Measurements from ENCODE around the gene SDK1. TPM values are rescaled to one million over a fixed set of nuclear protein-coding genes. Genes with fewer than 3 reads are reported as not detected.

Gene SDK1
- total RNA-seq, 1 donor from 2014 or later, result 1.3 TPM

DNA sequence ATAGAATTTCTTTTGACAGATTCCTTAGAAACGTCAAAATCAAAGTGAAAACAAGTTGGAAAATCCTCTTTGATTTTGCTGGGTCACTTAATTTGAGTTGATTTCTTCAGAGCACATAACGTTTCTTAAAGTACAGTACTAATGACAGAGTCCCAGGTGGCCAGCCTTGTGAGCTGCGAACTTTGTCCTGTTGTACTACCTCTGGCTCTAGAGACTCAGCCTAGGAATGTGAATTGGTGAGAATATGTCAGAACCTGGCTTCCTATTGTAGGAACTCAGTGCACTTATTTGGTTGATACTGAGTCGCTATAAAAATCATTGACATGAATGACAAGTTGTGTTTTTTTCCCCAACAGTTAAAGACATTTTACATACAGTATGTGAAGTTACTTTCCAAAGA, 20.2 kb downstream of the SDK1 start:
- intact Hi-C loops (cut with micrococcal nuclease), result no loop called here
- no peak overlapping the region for H3K4me3 Mint-ChIP-seq
- peaks cover 5% of the 10 kb centered on the region for H3K27me3 Mint-ChIP-seq
- ATAC-seq (ENCODE audit: low read depth), result no peak
- TF ChIP-seq, protein P1, sequence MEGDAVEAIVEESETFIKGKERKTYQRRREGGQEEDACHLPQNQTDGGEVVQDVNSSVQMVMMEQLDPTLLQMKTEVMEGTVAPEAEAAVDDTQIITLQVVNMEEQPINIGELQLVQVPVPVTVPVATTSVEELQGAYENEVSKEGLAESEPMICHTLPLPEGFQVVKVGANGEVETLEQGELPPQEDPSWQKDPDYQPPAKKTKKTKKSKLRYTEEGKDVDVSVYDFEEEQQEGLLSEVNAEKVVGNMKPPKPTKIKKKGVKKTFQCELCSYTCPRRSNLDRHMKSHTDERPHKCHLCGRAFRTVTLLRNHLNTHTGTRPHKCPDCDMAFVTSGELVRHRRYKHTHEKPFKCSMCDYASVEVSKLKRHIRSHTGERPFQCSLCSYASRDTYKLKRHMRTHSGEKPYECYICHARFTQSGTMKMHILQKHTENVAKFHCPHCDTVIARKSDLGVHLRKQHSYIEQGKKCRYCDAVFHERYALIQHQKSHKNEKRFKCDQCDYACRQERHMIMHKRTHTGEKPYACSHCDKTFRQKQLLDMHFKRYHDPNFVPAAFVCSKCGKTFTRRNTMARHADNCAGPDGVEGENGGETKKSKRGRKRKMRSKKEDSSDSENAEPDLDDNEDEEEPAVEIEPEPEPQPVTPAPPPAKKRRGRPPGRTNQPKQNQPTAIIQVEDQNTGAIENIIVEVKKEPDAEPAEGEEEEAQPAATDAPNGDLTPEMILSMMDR (IDR thresholded peaks at IDR 0.05), result no peak
- DNase-seq, result no peak
- H3K27ac Mint-ChIP-seq, result no peak overlapping the region
- ChIA-PET POLR2A (no interaction called here), CTCF (no interaction called here)
- H3K4me1 Mint-ChIP-seq, result no peaks in the 10 kb centered on the region
- H3K9me3 Mint-ChIP-seq, result no peaks in the 10 kb centered on the region
- H3K36me3 Mint-ChIP-seq (ENCODE audit: low read depth), result no peaks in the 10 kb centered on the region

DNA sequence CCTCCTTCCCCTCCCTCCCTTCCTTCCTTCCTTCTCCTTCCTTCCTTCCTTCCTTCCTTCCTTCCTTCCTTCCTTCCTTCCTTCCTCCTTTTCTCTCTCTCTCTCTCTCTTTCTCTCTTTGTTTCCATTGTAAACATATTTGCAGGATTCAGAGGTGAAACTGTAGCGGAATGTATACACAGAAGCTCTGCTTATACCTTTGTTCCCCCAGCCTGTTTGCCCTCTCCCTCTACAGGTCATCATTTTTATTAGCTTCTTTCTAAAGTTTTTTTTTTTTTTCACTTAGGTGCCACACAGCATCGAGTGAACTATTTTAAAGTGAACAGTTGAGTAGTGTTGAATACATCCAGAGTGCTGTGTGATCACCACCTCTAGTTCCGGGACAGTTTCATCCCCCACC, 20.7 kb downstream of the SDK1 start:
- POLR2A ChIA-PET, result no interaction called here
- H3K36me3 Mint-ChIP-seq (ENCODE audit: low read depth), result no peaks in the 10 kb centered on the region
- H3K27me3 Mint-ChIP-seq, result peaks cover 7% of the 10 kb centered on the region
- no peak overlapping the region for H3K4me3 Mint-ChIP-seq
- intact Hi-C loops (cut with micrococcal nuclease), result no loop called here
- H3K9me3 Mint-ChIP-seq, result no peaks in the 10 kb centered on the region
- H3K4me1 Mint-ChIP-seq, result no peaks in the 10 kb centered on the region
- TF ChIP-seq, protein P1 (IDR thresholded peaks at IDR 0.05), result no peak
- ATAC-seq (ENCODE audit: low read depth) (no peak), DNase-seq (no peak)
- CTCF ChIA-PET, result no interaction called here
- no peak overlapping the region for H3K27ac Mint-ChIP-seq

DNA sequence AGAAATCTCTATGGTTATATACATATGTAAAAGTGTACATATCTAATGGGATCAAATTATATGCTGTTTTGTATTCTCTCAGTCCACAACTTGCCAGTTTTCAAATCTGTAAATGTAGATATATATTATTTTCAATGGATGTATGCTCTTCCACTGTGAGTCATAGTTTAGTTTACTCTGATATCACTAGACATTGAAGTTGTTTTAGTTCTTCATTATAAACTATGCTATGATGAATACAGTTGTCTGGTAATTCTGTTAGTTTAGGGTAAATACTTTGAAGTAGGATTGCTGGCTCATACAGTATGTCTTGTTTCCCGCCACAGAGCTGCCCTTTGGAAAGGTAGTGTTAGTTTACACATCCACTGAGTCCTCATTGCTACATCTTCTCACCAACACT, 25.2 kb downstream of the SDK1 start:
- H3K27ac Mint-ChIP-seq, result no peak overlapping the region
- ATAC-seq (ENCODE audit: low read depth) (no peak), DNase-seq (no peak)
- peaks cover 17% of the 10 kb centered on the region for H3K27me3 Mint-ChIP-seq
- intact Hi-C loops (cut with micrococcal nuclease), result no loop called here
- H3K4me1 Mint-ChIP-seq, result no peaks in the 10 kb centered on the region
- TF ChIP-seq, protein P1 (IDR thresholded peaks at IDR 0.05), result no peak
- no peaks in the 10 kb centered on the region for H3K36me3 Mint-ChIP-seq (ENCODE audit: low read depth)
- CTCF ChIA-PET, result no interaction called here
- POLR2A ChIA-PET, result no interaction called here
- H3K4me3 Mint-ChIP-seq, result no peak overlapping the region
- H3K9me3 Mint-ChIP-seq, result no peaks in the 10 kb centered on the region

DNA sequence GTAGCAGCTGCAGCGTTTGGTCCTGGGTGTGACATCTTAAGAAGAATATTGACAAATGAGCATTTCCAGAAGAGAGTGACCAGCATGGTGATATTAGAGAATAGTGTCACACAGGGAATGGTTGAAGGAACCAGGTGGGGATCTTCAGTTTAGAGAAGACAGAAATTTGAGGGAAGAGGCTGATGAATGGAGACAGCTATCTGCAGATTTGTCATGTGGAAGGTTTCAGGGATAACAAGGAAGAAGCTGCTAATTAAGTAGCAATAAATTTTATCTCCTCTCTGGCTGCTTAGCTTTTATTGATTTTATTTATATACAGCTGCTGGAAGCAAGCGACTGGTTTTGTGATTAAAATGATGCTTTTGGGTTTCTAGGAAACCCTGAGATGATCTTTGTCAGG, 26.0 kb downstream of the SDK1 start:
- no peak for ATAC-seq (ENCODE audit: low read depth)
- Mint-ChIP-seq H3K27ac (no peak overlapping the region), H3K36me3 (ENCODE audit: low read depth) (no peaks in the 10 kb centered on the region), H3K4me3 (no peak overlapping the region), H3K4me1 (no peaks in the 10 kb centered on the region), H3K9me3 (no peaks in the 10 kb centered on the region), H3K27me3 (peaks cover 17% of the 10 kb centered on the region)
- intact Hi-C loops (cut with micrococcal nuclease), result no loop called here
- POLR2A ChIA-PET, result no interaction called here
- no peak for DNase-seq
- TF ChIP-seq, protein P1 (IDR thresholded peaks at IDR 0.05), result no peak
- CTCF ChIA-PET, result no interaction called here

DNA sequence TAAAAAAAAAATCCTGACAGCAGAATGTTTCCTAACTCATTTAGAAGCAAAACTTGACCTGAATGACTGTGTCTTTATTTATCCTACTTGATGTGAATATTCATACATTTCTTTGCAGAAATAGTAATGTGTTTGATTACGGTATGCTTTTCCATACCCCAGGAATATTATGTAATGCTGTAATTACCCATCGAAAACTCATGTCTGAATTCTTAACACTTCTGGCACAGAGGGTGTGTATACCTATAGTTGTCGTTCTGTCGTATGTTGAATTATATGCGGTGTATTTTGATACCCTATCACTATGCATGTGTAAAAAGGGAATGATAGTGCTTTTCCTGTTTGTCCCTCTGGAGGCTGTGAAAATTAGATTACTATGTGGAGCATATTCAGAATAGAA, 26.6 kb downstream of the SDK1 start:
- CTCF ChIA-PET, result no interaction called here
- intact Hi-C loops (cut with micrococcal nuclease), result no loop called here

More for the DNA sequence above, 26.6 kb downstream of the SDK1 start:
- ATAC-seq (ENCODE audit: low read depth) (no peak), DNase-seq (no peak)
- Mint-ChIP-seq H3K4me3 (no peak overlapping the region), H3K27me3 (peaks cover 19% of the 10 kb centered on the region), H3K36me3 (ENCODE audit: low read depth) (no peaks in the 10 kb centered on the region), H3K9me3 (no peaks in the 10 kb centered on the region), H3K27ac (no peak overlapping the region), H3K4me1 (no peaks in the 10 kb centered on the region)
- POLR2A ChIA-PET, result no interaction called here
- TF ChIP-seq, protein P1 (IDR thresholded peaks at IDR 0.05), result no peak

Measured in activated B cell treated with CpG ODN at 0.5 μM for 24 hours (primary cell).